GM23338 (cell line): Measurements from ENCODE around the gene GLB1L3.

Experiments
- CREB1 ChIP-seq: fragments of 250-450 bp; sonication (Bioruptor Pico); IDR thresholded peaks from 2 replicates; pipeline ENCODE4 v1.5.0; 2020; ENCODE audit warnings: low read depth, mild to moderate bottlenecking, moderate library complexity
- CTCF ChIP-seq, 2 experiments: fragments of 200-600 bp in 1 of 2; sonication (generic) in 1 of 2; conservative IDR thresholded peaks; 2 replicates each; pipeline versions ENCODE4 v1.5.1 to v1.6.1; 2016 to 2017; ENCODE audit warnings: antibody characterized with exemption in 2 of 2, low read depth in 2 of 2, mild to moderate bottlenecking in 2 of 2, moderate library complexity in 1 of 2
- ETS1 ChIP-seq: IDR thresholded peaks from 2 replicates; pipeline ENCODE4 v1.6.1; 2016; ENCODE audit warnings: antibody characterized with exemption
- EZH2 ChIP-seq: fragments of 200-600 bp; sonication (generic); IDR thresholded peaks from one replicate; pipeline ENCODE4 v1.8.0; 2017; ENCODE audit warnings: antibody characterized with exemption, mild to moderate bottlenecking, low read depth; ENCODE audit not compliant: unreplicated experiment
- EZH2phosphoT487 ChIP-seq: fragments of 200-600 bp; sonication (generic); IDR thresholded peaks from one replicate; pipeline ENCODE4 v1.8.1; 2018; ENCODE audit warnings: antibody characterized with exemption; ENCODE audit not compliant: unreplicated experiment
- JUNB ChIP-seq: IDR thresholded peaks from one replicate; pipeline ENCODE4 v1.6.1; 2016; ENCODE audit warnings: antibody characterized with exemption; ENCODE audit not compliant: unreplicated experiment
- NANOG ChIP-seq: IDR thresholded peaks from 2 replicates; pipeline ENCODE4 v1.6.1; 2016; ENCODE audit warnings: antibody characterized with exemption, borderline replicate concordance
- POLR2AphosphoS5 ChIP-seq: IDR thresholded peaks from 2 replicates; pipeline ENCODE4 v1.6.1; 2016; ENCODE audit warnings: antibody characterized with exemption, low read depth
- REST ChIP-seq: IDR thresholded peaks from one replicate; pipeline ENCODE4 v1.6.1; 2018; ENCODE audit warnings: antibody characterized with exemption; ENCODE audit not compliant: unreplicated experiment
- STAT1 ChIP-seq: IDR thresholded peaks from one replicate; pipeline ENCODE4 v1.6.1; 2016; ENCODE audit warnings: antibody characterized with exemption; ENCODE audit not compliant: unreplicated experiment
- ZNF114 ChIP-seq: fragments of 250-450 bp; sonication (Bioruptor Pico); IDR thresholded peaks from 2 replicates; pipeline ENCODE4 v1.5.0; 2020; ENCODE audit warnings: mild to moderate bottlenecking, moderate library complexity
- ZNF331 ChIP-seq: fragments of 250-450 bp; sonication (Bioruptor Pico); IDR thresholded peaks from 2 replicates; pipeline ENCODE4 v1.5.0; 2020; ENCODE audit warnings: low read depth, mild to moderate bottlenecking, moderate library complexity

- TF ChIP-seq CTCF (conservative IDR thresholded peaks at IDR 0.05; ENCODE audit: low read depth in 2 of 2) = no peak
- no peak for TF ChIP-seq EZH2
- TF ChIP-seq ETS1 = no peak
- no peak for TF ChIP-seq STAT1
- TF ChIP-seq CREB1 (CRISPR knock-in tag) = no peak
- no peak for TF ChIP-seq EZH2phosphoT487
- no peak for TF ChIP-seq REST
- no peak for TF ChIP-seq POLR2AphosphoS5
- TF ChIP-seq NANOG = no peak
- TF ChIP-seq ZNF114 = no peak
- TF ChIP-seq JUNB = no peak
- no peak for TF ChIP-seq ZNF331 (CRISPR knock-in tag)
Measured at GRCh38 chr11:134346101-134346975, 70.2 kb downstream of the GLB1L3 start.
